PFSK-1 (cell line): Measurements from ENCODE around the gene AOPEP.

Experiments used
- FOXP2 ChIP-seq: optimal IDR thresholded peaks from 2 replicates; pipeline ENCODE3; 2011; ENCODE audit warnings: borderline replicate concordance, control low read depth, inconsistent platforms; ENCODE audit not compliant: insufficient read depth; ENCODE audit errors: extremely low read length, extremely low read depth
- POLR2AphosphoS5 ChIP-seq: IDR thresholded peaks from 2 replicates; pipeline ENCODE4 v1.6.1; 2012; ENCODE audit warnings: low read depth, mild to moderate bottlenecking, control low read depth, low read length, moderate library complexity
- REST ChIP-seq, 2 experiments: IDR thresholded peaks; 2 replicates each; pipeline versions ENCODE4 v1.6.1 to v1.8.0; 2011 to 2012; ENCODE audit warnings: low read depth in 2 of 2, low read length in 2 of 2, control low read depth in 1 of 2, inconsistent platforms in 1 of 2, mild to moderate bottlenecking in 1 of 2, moderate library complexity in 1 of 2; ENCODE audit not compliant: insufficient read depth in 1 of 2
- SIN3A ChIP-seq: IDR thresholded peaks from 2 replicates; pipeline ENCODE4 v1.6.1; 2012; ENCODE audit warnings: mild to moderate bottlenecking, low read length, moderate library complexity, borderline replicate concordance; ENCODE audit not compliant: insufficient read depth
- TAF1 ChIP-seq: IDR thresholded peaks from 2 replicates; pipeline ENCODE4 v1.6.1; 2012; ENCODE audit warnings: low read length, control low read depth, borderline replicate concordance; ENCODE audit not compliant: insufficient read depth

AOPEP gene

DNA sequence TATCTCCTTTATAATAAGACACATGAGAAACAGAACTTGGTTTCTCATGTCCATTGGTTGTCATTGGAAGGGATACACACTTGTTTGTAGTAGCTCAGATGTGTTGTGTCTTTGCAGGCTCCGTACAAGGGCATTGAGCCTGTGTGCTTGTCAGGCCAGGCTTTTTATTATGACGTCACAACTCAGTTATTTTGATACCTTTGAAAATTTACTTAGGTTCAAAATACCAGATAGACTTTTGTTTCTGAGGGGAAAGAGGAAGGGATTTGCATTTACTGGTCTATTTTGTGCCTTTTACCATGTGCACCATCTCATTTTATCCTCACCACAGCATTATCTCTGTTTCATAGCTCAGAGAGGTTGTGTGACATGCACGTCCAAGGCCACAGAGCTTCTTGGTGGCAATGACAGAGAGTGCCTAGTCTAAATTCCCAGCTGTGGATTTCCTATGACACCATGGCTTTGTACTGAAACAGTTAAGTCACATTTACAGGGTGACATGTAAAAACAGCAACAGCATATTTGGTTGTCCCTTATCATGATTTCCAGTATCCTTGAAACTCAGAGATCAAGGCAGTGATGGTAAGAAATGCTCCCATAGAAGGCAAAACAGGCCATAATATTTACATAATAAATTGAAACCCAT is 268.7 kb downstream of the AOPEP start:
- TF ChIP-seq FOXP2 (no peak), REST (IDR thresholded peaks at IDR 0.05; ENCODE audit: insufficient read depth in 1 of 2, low read depth in 2 of 2, low read length in 2 of 2) (no peak), SIN3A (no peak), TAF1 (no peak), POLR2AphosphoS5 (no peak)

DNA sequence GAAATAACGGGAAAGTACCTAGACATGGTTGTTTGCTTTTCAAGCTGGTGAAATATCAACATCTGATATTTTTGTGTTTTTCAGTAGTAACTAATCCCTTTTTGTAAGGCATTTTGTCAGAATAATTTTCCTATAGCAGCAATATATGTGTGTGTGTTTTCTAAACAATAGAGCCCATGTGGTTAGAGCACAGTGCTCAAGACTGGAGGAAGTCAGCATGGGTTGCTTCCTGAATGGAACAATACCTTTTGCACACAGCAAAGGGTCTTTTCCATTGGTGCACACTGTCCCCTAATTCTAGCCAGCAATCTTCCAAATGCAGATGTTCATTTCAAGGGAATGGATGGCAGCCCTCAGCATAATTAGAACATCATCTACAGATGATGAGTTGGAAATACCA is 270.1 kb downstream of the AOPEP start:
- no peak for TF ChIP-seq POLR2AphosphoS5
- no peak for TF ChIP-seq SIN3A
- TF ChIP-seq REST (IDR thresholded peaks at IDR 0.05; ENCODE audit: insufficient read depth in 1 of 2, low read depth in 2 of 2, low read length in 2 of 2): no peak
- no peak for TF ChIP-seq FOXP2
- no peak for TF ChIP-seq TAF1

DNA sequence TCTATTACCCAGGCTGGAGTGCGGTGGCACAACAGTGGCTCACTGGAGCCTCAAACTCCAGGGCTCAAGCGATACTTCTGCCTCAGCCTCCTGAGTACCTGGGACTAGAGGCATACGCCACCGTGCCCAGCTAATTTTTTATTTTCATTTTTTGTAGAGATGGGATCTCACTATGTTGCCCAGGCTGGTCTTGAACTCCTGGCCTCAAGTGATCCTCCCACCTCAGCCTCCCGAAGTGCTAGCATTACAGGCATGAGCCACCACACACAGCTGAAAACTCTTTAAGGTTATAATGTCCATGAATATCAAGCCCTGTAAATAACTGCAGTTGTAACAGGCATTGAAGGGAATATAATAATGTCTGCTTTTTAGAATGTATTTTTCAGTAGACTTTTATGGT is 271.2 kb downstream of the AOPEP start:
- no peak for TF ChIP-seq POLR2AphosphoS5

GRCh38 chr9:94999832-95000231 is 273.3 kb downstream of the AOPEP start:
- TF ChIP-seq POLR2AphosphoS5 (no peak), SIN3A (no peak), FOXP2 (no peak), TAF1 (no peak), REST (IDR thresholded peaks at IDR 0.05; ENCODE audit: insufficient read depth in 1 of 2, low read depth in 2 of 2, low read length in 2 of 2) (no peak)

- TF ChIP-seq POLR2AphosphoS5 (no peak), FOXP2 (no peak), REST (IDR thresholded peaks at IDR 0.05; ENCODE audit: insufficient read depth in 1 of 2, low read depth in 2 of 2, low read length in 2 of 2) (no peak), SIN3A (no peak), TAF1 (no peak)
Measured at GRCh38 chr9:95000821-95001220, 274.3 kb downstream of the AOPEP start.
